ENCODE results near the gene MBD2.
"Not testable (repeated sequence)": the region's sequence is repeated elsewhere in the genome, so short reads cannot be mapped to it uniquely, and the experiment has no call there.

DNA sequence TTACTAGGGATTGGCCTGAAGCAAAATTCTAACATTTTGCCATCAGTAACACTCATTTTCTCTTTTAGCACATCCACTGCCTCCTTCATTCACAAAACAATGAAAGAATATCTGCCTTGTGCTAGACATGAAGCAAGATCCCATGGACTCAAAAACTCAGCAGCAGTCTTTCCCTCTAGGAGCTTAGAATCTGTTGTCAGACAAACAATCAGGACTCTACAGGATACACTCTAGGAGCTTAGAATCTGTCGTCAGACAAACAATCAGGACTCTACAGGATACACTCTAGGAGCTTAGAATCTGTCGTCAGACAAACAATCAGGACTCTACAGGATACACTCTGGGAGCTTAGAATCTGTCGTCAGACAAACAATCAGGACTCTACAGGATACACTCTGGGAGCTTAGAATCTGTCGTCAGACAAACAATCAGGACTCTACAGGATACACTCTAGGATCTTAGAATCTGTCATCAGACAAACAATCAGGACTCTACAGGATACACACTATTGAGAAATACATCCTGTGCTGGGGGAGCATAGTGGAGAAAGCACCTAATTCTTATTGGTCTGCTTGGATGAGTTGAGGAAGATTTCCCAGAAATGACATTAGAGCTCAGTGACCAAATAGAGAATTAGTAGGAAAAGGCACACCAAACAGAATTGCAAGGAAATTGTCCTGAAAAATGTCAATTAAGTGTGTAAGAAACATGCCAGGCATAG lies 100.6 kb downstream of the MBD2 start:
- TF ChIP-seq, protein P1, sequence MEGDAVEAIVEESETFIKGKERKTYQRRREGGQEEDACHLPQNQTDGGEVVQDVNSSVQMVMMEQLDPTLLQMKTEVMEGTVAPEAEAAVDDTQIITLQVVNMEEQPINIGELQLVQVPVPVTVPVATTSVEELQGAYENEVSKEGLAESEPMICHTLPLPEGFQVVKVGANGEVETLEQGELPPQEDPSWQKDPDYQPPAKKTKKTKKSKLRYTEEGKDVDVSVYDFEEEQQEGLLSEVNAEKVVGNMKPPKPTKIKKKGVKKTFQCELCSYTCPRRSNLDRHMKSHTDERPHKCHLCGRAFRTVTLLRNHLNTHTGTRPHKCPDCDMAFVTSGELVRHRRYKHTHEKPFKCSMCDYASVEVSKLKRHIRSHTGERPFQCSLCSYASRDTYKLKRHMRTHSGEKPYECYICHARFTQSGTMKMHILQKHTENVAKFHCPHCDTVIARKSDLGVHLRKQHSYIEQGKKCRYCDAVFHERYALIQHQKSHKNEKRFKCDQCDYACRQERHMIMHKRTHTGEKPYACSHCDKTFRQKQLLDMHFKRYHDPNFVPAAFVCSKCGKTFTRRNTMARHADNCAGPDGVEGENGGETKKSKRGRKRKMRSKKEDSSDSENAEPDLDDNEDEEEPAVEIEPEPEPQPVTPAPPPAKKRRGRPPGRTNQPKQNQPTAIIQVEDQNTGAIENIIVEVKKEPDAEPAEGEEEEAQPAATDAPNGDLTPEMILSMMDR (IDR thresholded peaks at IDR 0.05; ENCODE audit: low read depth, low read length, missing input control): not testable (repeated sequence)
- not testable (repeated sequence) for TF ChIP-seq FOXA2 (IDR thresholded peaks at IDR 0.05); TAF1 (conservative IDR thresholded peaks at IDR 0.05)
- TF ChIP-seq, protein P2, sequence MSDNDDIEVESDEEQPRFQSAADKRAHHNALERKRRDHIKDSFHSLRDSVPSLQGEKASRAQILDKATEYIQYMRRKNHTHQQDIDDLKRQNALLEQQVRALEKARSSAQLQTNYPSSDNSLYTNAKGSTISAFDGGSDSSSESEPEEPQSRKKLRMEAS (IDR thresholded peaks at IDR 0.05): not testable (repeated sequence)

Data from liver (tissue), 3 donors.